ENCODE data around the gene GTPBP8.
"Not testable (repeated sequence)": the region's sequence is repeated elsewhere in the genome, so short reads cannot be mapped to it uniquely, and the experiment has no call there.

Gene GTPBP8

GRCh38 chr3:113000691-113001090 is 9.9 kb downstream of the GTPBP8 start:
- no peak for DNase-seq

DNA sequence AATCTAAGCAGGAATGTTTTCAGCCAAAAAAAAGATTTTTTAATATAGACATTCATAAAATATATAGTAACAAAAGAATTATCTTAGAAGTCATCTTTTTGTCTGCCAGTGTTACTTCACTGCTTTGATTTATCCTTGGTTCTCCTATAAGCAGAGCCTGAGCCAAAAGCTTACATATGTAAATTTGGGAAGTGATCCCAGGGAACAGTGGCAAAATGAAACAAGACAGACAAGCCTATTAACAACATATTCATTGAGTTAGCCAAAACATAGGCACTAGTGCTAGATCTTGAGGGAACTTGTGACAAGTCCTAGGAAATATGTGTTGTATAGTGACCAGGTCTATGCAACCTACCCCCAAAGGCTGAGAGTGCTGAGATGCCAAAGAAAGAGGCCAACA is 11.3 kb downstream of the GTPBP8 start:
- no peak for DNase-seq

- no peak for DNase-seq
Measured at GRCh38 chr3:113002679-113003078, 11.9 kb downstream of the GTPBP8 start.

- DNase-seq = no peak
Measured at GRCh38 chr3:113005611-113006010, 14.8 kb downstream of the GTPBP8 start.

- no peak for DNase-seq
Measured at GRCh38 chr3:113006359-113007056, 15.7 kb downstream of the GTPBP8 start.

DNA sequence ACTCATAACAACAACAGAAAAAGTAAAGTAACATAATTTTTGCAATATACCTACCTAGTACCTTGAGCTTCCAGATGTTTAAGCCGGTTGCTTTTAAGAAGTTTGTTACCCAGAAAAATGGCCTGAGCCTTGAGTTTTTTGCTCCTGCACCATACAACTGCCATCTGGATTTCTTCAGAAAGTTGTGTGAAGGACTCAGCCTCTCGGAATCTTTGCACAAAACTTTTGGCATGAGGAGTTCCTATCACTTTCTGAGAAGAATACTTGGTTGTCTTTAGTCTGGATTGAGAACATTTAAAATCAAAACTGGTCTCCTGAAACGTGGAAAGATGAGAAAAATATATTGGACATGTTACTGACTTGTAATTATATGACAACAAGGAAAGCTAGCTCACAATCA is 17.3 kb downstream of the GTPBP8 start:
- DNase-seq = no peak

DNA sequence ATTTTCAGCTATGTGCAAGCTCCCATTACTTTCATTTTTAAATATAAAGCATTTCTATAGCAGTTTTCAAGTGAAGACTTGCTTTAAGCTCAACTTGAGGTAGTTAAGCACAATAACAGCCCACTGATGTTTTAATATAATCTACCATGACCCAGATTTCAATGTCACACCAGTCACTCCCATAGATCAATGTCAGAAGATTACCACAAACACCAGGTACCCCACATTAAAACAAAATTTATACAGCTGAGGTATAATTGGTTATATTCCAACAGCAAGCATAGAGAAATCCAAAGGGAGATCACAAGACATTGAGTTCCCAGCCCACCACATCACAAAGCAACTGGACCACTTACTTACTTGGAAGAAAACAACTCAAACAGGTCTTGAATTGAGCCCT is 22.8 kb downstream of the GTPBP8 start:
- DNase-seq = no peak

- peak; percentile 8 to 34 (median 11) for DNase-seq
Measured at GRCh38 chr3:113018536-113019181, 27.9 kb downstream of the GTPBP8 start.

GRCh38 chr3:113019182-113020137 is 28.7 kb downstream of the GTPBP8 start:
- DNase-seq = peak; percentile 91 to 96 (median 94)

GRCh38 chr3:113021471-113021870 is 30.7 kb downstream of the GTPBP8 start:
- DNase-seq = no peak

DNA sequence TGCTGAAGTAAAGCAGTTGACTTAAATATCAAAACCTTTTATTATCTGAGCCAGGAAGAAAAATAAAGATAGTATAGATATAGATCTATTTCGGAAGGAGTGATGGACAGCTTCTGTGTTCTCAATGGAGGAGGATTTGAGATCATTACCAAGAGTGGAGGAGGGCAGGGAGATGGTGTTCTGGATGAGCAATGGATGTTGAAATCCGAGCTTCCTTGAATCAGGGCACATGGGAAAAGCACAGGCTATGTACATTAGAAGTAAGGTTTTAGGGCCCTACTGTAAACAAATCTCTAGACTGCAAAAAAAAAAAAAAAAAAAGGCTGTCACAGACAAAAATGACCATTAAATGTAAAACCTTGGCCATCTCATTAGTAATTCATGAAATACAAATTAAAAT is 43.2 kb downstream of the GTPBP8 start:
- no peak for DNase-seq

DNA sequence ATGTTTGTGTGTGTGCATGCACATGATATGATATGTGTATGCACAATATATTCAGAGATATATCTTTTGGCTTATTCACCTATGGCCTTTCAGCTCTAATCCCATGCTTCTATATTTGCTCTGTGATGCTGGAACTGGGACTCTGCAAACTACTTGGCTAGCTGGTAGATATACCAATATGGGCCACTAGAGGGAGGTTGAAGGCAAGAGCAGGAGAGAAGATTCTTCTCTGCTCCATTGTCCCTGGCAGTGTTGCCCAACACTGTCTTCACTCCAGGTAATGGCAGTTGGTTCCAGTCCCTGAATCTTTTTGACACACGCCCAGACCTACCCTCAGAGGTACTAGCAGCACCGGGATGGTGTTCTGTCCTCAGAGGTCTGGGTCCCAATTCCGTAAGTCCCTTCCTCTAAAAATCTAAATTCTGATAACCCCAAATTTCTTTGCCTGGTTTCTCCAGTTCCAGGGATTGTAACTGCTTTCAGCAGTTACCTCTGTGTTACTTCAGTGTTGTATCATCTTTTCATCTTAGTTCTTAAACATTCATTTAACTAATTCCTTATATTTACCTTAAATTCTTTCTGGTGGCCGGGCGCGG is 44.7 kb downstream of the GTPBP8 start:
- peak; percentile 59 to 81 (median 69) for DNase-seq

- no peak for DNase-seq
Measured at GRCh38 chr3:113038328-113038727, 47.5 kb downstream of the GTPBP8 start.

DNA sequence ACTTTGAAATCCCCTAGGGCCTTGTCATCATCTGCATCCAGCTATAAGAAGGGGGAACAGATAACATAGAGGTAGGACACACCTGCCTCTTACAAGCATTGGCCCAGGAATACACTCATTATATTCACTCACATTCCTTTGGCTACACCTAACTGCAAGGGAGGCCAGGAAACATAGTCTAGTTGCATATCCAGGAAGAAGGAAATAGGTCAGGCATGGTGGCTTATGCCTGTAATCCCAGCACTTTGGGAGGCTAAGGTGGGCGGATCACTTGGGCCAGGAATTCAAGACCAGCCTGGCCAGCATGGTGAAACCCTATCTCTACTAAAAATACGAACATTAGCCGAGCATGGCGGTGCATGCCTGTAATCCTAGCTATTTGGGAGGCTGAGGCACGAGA is 48.8 kb downstream of the GTPBP8 start:
- DNase-seq = no peak

DNA sequence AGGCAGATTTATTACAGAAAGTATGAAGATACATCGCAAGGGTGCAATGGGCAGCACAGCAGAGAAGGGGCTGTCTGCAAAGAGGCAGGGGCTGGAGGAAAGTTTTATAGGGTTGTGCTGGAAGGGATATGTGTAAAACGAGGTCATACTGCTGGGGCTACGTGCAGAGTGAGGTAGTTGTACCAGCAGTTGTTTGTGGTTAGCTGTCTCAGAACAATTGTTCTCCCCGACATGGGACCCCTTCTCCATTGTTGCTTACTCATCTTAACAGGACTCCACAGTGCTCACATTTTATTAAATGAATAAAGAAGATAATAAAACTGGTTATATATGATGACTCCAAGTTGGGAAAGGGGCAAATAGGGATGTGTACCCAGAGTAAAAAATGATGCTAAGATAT is 49.4 kb downstream of the GTPBP8 start:
- no peak for DNase-seq

DNA sequence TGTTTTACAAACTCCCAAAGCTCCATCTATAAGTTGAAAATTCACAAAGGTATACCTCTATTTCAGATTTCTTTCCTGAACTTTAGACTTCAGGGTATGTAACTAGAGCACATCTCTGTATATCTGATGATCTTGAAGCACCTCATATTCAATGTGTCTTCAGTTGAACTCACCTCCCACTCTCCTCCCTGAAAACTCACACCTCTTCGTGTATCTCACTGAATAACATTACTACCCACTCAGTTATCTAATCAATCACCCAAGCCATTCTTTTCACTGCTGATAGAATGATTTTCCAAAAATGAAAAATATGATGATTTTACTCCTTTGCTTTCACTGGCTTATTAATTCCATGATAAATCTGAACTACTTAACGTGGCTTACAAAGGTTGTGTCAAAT is 52.9 kb downstream of the GTPBP8 start:
- no peak for DNase-seq

GRCh38 chr3:113046186-113046965 is 55.6 kb downstream of the GTPBP8 start:
- DNase-seq = not testable (repeated sequence)

DNA sequence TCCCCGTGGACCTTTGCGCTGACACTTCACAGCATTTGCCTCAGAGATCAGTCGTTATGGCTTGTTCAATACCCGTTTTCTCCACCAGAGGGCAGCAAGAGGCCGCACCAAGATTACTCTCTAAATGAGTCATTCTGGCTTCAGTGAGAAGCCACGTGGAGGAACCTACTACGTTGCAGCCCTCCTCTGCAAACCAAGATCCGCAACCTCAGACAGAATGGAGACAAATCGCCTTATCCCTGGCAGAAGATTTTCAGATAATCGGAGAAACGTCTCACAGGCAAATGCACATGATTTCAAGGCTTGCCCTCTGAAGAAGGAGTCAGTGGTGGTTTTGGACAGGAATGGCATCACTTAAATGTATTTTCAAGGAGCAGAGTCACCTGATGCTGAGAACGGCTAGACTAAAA is 60.5 kb downstream of the GTPBP8 start:
- peak; percentile 91 to 97 (median 92) for DNase-seq
